SH-SY5Y (cell line): Measurements from ENCODE around the gene ECE1.
A peak's percentile ranks its signal among the peaks of the same experiment; 100 is the strongest.

Experiments
- GATA2 ChIP-seq: IDR thresholded peaks from 2 replicates; pipeline ENCODE4 v1.6.1; 2011; ENCODE audit warnings: mild to moderate bottlenecking, low read depth, low read length
- GATA3 ChIP-seq: IDR thresholded peaks from 2 replicates; pipeline ENCODE4 v1.6.1; 2011; ENCODE audit warnings: low read depth, mild to moderate bottlenecking, low read length, moderate library complexity

The ECE1 gene

GRCh38 chr1:21236178-21236577 is 54.1 kb downstream of the ECE1 start:
- TF ChIP-seq GATA2 (no peak), GATA3 (no peak)

GRCh38 chr1:21234779-21235178 is 55.5 kb downstream of the ECE1 start:
- no peak for TF ChIP-seq GATA3
- no peak for TF ChIP-seq GATA2

- TF ChIP-seq GATA3 = no peak
- no peak for TF ChIP-seq GATA2
Observed at GRCh38 chr1:21233490-21233889, 56.8 kb downstream of the ECE1 start.

- TF ChIP-seq GATA3 (no peak), GATA2 (no peak)
Observed at GRCh38 chr1:21232044-21232443, 58.2 kb downstream of the ECE1 start.

- TF ChIP-seq GATA2 (no peak), GATA3 (no peak)
Observed at GRCh38 chr1:21229246-21230000, 60.8 kb downstream of the ECE1 start.

GRCh38 chr1:21225065-21225464 is 65.2 kb downstream of the ECE1 start:
- TF ChIP-seq GATA3 (no peak), GATA2 (no peak)

GRCh38 chr1:21220815-21221214 is 69.4 kb downstream of the ECE1 start:
- TF ChIP-seq GATA3 (no peak), GATA2 (0 out of 2 replicates have a peak, but pooled peaks have one; percentile 11)

GRCh38 chr1:21219674-21220073 is 70.6 kb downstream of the ECE1 start:
- TF ChIP-seq GATA3 (no peak), GATA2 (no peak)

- no peak for TF ChIP-seq GATA3
- no peak for TF ChIP-seq GATA2
Observed at GRCh38 chr1:21217812-21218596, 72.3 kb downstream of the ECE1 start.

- TF ChIP-seq GATA3 (no peak), GATA2 (no peak)
Observed at GRCh38 chr1:21216835-21217811, 73.1 kb downstream of the ECE1 start.

GRCh38 chr1:21212126-21212525 is 78.1 kb downstream of the ECE1 start:
- TF ChIP-seq GATA3 = no peak
- TF ChIP-seq GATA2 = no peak

- TF ChIP-seq GATA3 (no peak), GATA2 (no peak)
Observed at GRCh38 chr1:21206117-21206516, 84.1 kb downstream of the ECE1 start.

GRCh38 chr1:21205416-21205815 is 84.8 kb downstream of the ECE1 start:
- TF ChIP-seq GATA3 = no peak

GRCh38 chr1:21201650-21202049 is 88.6 kb downstream of the ECE1 start:
- TF ChIP-seq GATA2 (no peak), GATA3 (no peak)

- TF ChIP-seq GATA3 = no peak
- TF ChIP-seq GATA2 = no peak
Observed at GRCh38 chr1:21200767-21201166, 89.5 kb downstream of the ECE1 start.
